K562 (cell line): ENCODE measurements around the gene CACNA1C. TPM values are rescaled to one million over a fixed set of nuclear protein-coding genes. Genes with fewer than 3 reads are reported as not detected.
"Not testable (repeated sequence)": the region's sequence is repeated elsewhere in the genome, so short reads cannot be mapped to it uniquely, and the experiment has no call there.

ENCODE experiments used
- ATAC-seq: fragments of 200-7000 bp; cut with Tn5 transposase; 3 replicates; pipeline ENCODE4 v1.9.1; 2020; ENCODE audit warnings: moderate library complexity
- BruUV-seq: library from RNA; stranded (reverse); fragments of 400-500 nt; replicated peaks from 2 replicates; lab custom pipeline; 2021; lab: Mats Ljungman, UMichigan
- CTCF ChIA-PET: fragments of 300-600 bp; formaldehyde crosslinking; extraction: SDS; loops from one replicate; lab custom pipeline; 2021; ENCODE audit warnings: low intra/inter-chr PET ratio; lab: Yijun Ruan, JAX
- POLR2A ChIA-PET: fragments of 300-600, 350-650 bp; sonication (Branson Sonifier 250); formaldehyde crosslinking; extraction: SDS; loops from one replicate; lab custom pipeline; 2021; ENCODE audit warnings: antibody characterized with exemption, inconsistent platforms; lab: Yijun Ruan, JAX
- DNase-seq, 4 experiments: peaks; one replicate each; pipeline versions ENCODE4 v3.0.0 to v3.0.0-alpha.2; 2011 to 2018; ENCODE audit warnings: low spot score in 3 of 4, mixed read lengths in 3 of 4; ENCODE audit errors: extremely low read depth in 1 of 4
- FAIRE-seq: peaks from 2 replicates; lab custom pipeline; 2011; peaks lifted over from hg19 to GRCh38; lab: Jason Lieb, UNC
- H2AFZ ChIP-seq: 2 replicates; pipeline ENCODE4 v1.6.0; 2011; ENCODE audit warnings: low read depth, low read length, control low read depth, inconsistent platforms
- H3K27ac ChIP-seq: fragments of 200-600 bp; 3 replicates; pipeline ENCODE4 v1.8.0; 2011; ENCODE audit warnings: low read depth, mild to moderate bottlenecking, control low read depth, inconsistent platforms, low read length, moderate library complexity, mixed read lengths; ENCODE audit errors: extremely low read depth
- H3K27me3 ChIP-seq, 2 experiments: fragments of 300-600 bp in 1 of 2; 2 replicates in 1 of 2; 3 replicates in 1 of 2; pipeline versions ENCODE4 v1.6.0 to v1.8.0; 2011; ENCODE audit warnings: inconsistent platforms in 2 of 2, low read length in 2 of 2, mild to moderate bottlenecking in 1 of 2, mixed read lengths in 1 of 2, moderate library complexity in 1 of 2; ENCODE audit not compliant: control insufficient read depth in 2 of 2, insufficient read depth in 2 of 2
- H3K36me3 ChIP-seq: fragments of 300-600 bp; 3 replicates; pipeline ENCODE4 v1.8.0; 2011; ENCODE audit warnings: mild to moderate bottlenecking, low read length, inconsistent platforms; ENCODE audit not compliant: control insufficient read depth, insufficient read depth
- H3K4me1 ChIP-seq, 2 experiments: fragments of 200-600 bp in 1 of 2; replicated peaks in 1 of 2; 2 replicates in 1 of 2; 3 replicates in 1 of 2; pipeline versions ENCODE4 v1.5.1 to v1.8.0; 2011; ENCODE audit warnings: inconsistent platforms in 2 of 2, low read length in 2 of 2, mild to moderate bottlenecking in 1 of 2, mixed read lengths in 1 of 2, moderate library complexity in 1 of 2; ENCODE audit not compliant: control insufficient read depth in 2 of 2, insufficient read depth in 2 of 2
- H3K4me2 ChIP-seq: 2 replicates; pipeline ENCODE4 v1.6.1; 2011; ENCODE audit warnings: low read length, control low read depth, inconsistent platforms, mixed read lengths; ENCODE audit not compliant: insufficient read depth
- H3K4me3 ChIP-seq: fragments of 200-600 bp; sonication (generic), shearing (Covaris generic); 2 replicates; pipeline ENCODE4 v1.5.1; 2016; ENCODE audit warnings: control low read depth, inconsistent platforms
- H3K79me2 ChIP-seq: fragments of 200-600 bp; 3 replicates; pipeline ENCODE4 v1.8.0; 2011; ENCODE audit warnings: low read length, inconsistent platforms; ENCODE audit not compliant: control insufficient read depth, insufficient read depth
- H3K9ac ChIP-seq, 2 experiments: 2 replicates each; pipeline versions ENCODE4 v1.6.0 to v1.6.1; 2011; ENCODE audit warnings: low read depth in 2 of 2, low read length in 2 of 2, control low read depth in 1 of 2, inconsistent platforms in 1 of 2, mild to moderate bottlenecking in 1 of 2, mixed read lengths in 1 of 2; ENCODE audit not compliant: insufficient read depth in 1 of 2
- H3K9me1 ChIP-seq: one replicate; pipeline ENCODE4 v1.6.0; 2011; ENCODE audit warnings: inconsistent platforms, mild to moderate bottlenecking, low read length, moderate library complexity; ENCODE audit not compliant: control insufficient read depth, insufficient read depth
- H3K9me3 ChIP-seq: replicated peaks from 2 replicates; pipeline ENCODE4 v1.5.1; 2011; ENCODE audit warnings: low read depth, low read length, inconsistent platforms; ENCODE audit not compliant: control insufficient read depth, insufficient read depth
- H4K20me1 ChIP-seq: replicated peaks from 2 replicates; pipeline ENCODE4 v1.6.1; 2011; ENCODE audit warnings: low read length, inconsistent platforms, mixed read lengths; ENCODE audit not compliant: control insufficient read depth, insufficient read depth
- NR3C1 ChIP-seq: sonication (generic); formaldehyde crosslinking; IDR thresholded peaks from 2 replicates; pipeline ENCODE4 v1.8.1; 2022; ENCODE audit warnings: missing genetic modification reagents
- RAD51 ChIP-seq: fragments of 450-650 bp; IDR thresholded peaks from 2 replicates; pipeline ENCODE4 v1.7.1; 2016; ENCODE audit warnings: low read depth, mild to moderate bottlenecking, borderline replicate concordance
- SRSF9 ChIP-seq: fragments of 200-400 bp; formaldehyde crosslinking; IDR thresholded peaks from 2 replicates; pipeline ENCODE4 v1.6.1; 2017; ENCODE audit warnings: low read depth, low read length, borderline replicate concordance
- ZBTB49 ChIP-seq: sonication (generic); formaldehyde crosslinking; IDR thresholded peaks from 2 replicates; pipeline ENCODE4 v1.8.0; 2022; ENCODE audit warnings: missing genetic modification reagents, mild to moderate bottlenecking, borderline replicate concordance
- WGBS: fragments of 100-300 bp; shearing (Covaris generic); methylation state at CpG from one replicate; pipeline ENCODE4 v1.1.6; 2016; ENCODE audit warnings: low coverage, mixed read lengths; ENCODE audit not compliant: insufficient coverage; ENCODE audit errors: missing lambda C conversion rate; 5-methylcytosine and 5-hydroxymethylcytosine counted together
- in situ Hi-C: fragments of 300-500 bp; cut with MboI; formaldehyde crosslinking; loops from 4 replicates; pipeline ENCODE4 v1.15.0; 2018; ENCODE audit warnings: inconsistent platforms, mixed read lengths
- intact Hi-C: fragments of 100-400 bp; cut with micrococcal nuclease; formaldehyde crosslinking; loops from 2 replicates; pipeline ENCODE4 v1.14.2; 2022
- polyA plus RNA-seq, 8 experiments: library from polyadenylated mRNA; depleted of rRNA in 4 of 8; stranded (reverse) in 5 of 8; unstranded in 3 of 8; fragments of >200 nt; fragmentation: Nextera tagmentation in 2 of 8; fragmentation: Illumina TruSeq in 1 of 8; extraction: Ambion mirVana in 2 of 8; extraction: Trizol in 1 of 8; gene quantifications; 2 replicates each; pipeline versions ENCODE4 v1.2.1 to v1.2.3, GENCODE V29; 2011 to 2014; ENCODE audit warnings: inconsistent platforms in 1 of 8, missing spikeins in 1 of 8
- total RNA-seq, 7 experiments: library from RNA; depleted of rRNA in 6 of 7; stranded (reverse); fragments of >200 nt in 6 of 7; fragmentation: Illumina TruSeq in 2 of 7; extraction: Trizol in 2 of 7; gene quantifications; 2 replicates each; pipeline versions ENCODE4 v1.2.1 to v1.2.3, GENCODE V29; 2011 to 2021; ENCODE audit warnings: low replicate concordance in 1 of 7

The CACNA1C gene
- total and polyA plus RNA-seq, 9 of the 15 experiments (the other 6 are each of a cell fraction or from before 2014, with no cell fraction given): not detected

- TF ChIP-seq ZBTB49 (CRISPR knock-in tag) (no peak), RAD51 (no peak), NR3C1 (CRISPR knock-in tag) (no peak), SRSF9 (no peak)
Measured at GRCh38 chr12:2490831-2491230, 438.0 kb downstream of the CACNA1C start (continued).

- H3K4me1 ChIP-seq, H3K9ac ChIP-seq, BruUV-seq, H4K20me1 ChIP-seq, ATAC-seq, H3K27ac ChIP-seq, CTCF ChIA-PET, FAIRE-seq, H2AFZ ChIP-seq, POLR2A ChIA-PET, DNase-seq, in situ Hi-C loops, H3K9me3 ChIP-seq, H3K36me3 ChIP-seq, H3K9me1 ChIP-seq, intact Hi-C loops, H3K4me2 ChIP-seq, H3K4me3 ChIP-seq, H3K79me2 ChIP-seq: not testable (repeated sequence)
- WGBS: 0% methylated on average over 2 of the region's 2 CpGs
- H3K27me3 ChIP-seq: peaks cover 0 to 22% of the 10 kb centered on the region in 2 experiments; a peak in 3 of 5 replicates
Measured at GRCh38 chr12:2491349-2491748, 438.6 kb downstream of the CACNA1C start.
